Suprapubic skin (tissue), 3 donors: Measurements from ENCODE around the gene TTLL3.
"Not testable (repeated sequence)": the region's sequence is repeated elsewhere in the genome, so short reads cannot be mapped to it uniquely, and the experiment has no call there.

Experiments
- CTCF ChIP-seq, 2 donors: fragments of 200-600 bp in 1 of 2; fragments of 450-650 bp in 1 of 2; sonication (generic) in 1 of 2; IDR thresholded peaks; one replicate each; pipeline ENCODE4 v1.5.1; 2016 to 2019; ENCODE audit warnings: antibody characterized with exemption in 2 of 2, mild to moderate bottlenecking in 1 of 2, moderate library complexity in 1 of 2
- POLR2A ChIP-seq, 2 donors: fragments of 450-650 bp; IDR thresholded peaks; one replicate each; pipeline ENCODE4 v1.6.1; 2017; ENCODE audit warnings: antibody characterized with exemption in 2 of 2, mild to moderate bottlenecking in 2 of 2, moderate library complexity in 2 of 2

- not testable (repeated sequence) for TF ChIP-seq POLR2A, CTCF (IDR thresholded peaks at IDR 0.05)
Measured at GRCh38 chr3:9865125-9865637, 55.1 kb downstream of the TTLL3 start.
